Activated T-cell treated with anti-CD3 and anti-CD28 coated beads for 48 hours (primary cell): Measurements from ENCODE around the gene PDIA4.
A peak's percentile ranks its signal among the peaks of the same experiment; 100 is the strongest.
"Not testable (repeated sequence)": the region's sequence is repeated elsewhere in the genome, so short reads cannot be mapped to it uniquely, and the experiment has no call there.

Experiments used
- DNase-seq: peaks from one replicate; pipeline ENCODE4 v3.0.0-alpha.2; 2020; ENCODE audit warnings: low read depth

Gene PDIA4

DNA sequence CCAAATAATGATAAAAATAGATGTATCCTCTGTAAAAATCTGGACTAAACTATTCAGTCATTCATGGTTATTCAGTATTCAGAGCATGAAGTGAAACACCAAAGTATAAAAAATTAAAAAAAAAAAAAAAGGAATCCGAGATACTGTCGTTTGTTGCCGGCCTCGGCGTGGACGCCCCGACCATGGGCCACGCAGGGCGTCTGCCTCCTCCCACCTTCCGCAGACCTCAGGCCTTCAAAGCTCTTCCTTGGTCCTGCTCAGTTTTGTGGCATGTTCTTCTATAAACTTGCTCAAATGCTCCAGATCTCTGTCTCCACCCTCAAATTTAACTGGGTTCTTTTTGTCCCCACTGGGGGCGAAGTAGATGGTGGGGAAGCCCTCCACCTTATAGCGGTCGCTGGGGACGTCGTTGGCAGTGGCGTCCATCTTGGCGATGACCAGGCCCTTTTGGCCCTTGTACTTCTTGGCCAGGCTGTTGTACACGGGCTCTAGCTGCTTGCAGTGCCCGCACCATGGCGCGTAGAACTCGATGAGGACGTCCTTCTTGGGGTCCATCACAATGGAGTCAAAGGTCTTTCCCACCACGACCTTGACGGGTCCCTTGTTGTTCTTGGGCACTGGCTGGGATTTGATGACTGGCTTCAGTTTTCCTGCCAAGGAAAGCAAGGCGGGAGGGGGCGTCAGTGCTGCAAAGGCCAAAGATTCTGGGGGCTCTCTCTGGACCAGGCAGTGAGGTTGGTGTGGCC lies 24.6 kb downstream of the PDIA4 start:
- no peak for DNase-seq

DNA sequence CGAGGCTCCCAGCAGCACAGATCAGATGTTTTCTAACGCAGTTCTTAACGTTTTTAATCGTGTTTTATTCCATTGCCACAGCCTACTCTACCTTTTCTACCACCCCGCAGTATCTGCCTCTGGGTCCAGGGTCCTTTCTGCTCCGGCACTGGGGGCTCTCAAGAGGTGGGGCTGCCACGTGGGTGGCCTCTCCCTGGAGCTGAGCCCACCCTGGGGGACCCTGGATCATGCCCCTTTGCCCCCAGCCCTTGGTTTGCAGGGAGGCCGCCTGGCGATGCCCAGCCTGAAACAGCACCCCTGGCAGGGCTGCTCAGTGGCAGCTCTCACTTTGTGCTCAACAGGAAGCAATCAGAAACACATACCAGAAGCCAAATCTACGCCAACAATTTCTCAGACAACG lies 25.3 kb downstream of the PDIA4 start:
- no peak for DNase-seq

DNA sequence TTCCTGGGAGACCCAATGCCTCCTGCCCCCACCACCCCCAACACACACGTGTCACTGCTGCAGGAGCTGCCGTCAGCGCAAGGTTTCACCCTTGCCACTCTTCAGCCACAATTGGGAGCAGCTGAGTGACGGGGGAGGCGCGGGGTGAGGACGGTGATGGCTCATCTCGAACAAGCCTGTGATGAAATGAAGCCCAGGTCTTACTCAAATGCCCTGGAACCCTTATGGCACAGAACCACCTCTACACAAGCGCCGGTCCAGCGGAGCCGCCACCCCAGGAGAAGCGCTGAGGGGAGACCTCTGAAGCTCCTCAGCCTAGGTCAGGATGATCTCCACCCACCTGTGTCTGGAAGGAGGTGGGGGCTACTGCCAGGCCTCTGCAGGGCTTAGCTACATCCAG lies 25.7 kb downstream of the PDIA4 start:
- DNase-seq = no peak

DNA sequence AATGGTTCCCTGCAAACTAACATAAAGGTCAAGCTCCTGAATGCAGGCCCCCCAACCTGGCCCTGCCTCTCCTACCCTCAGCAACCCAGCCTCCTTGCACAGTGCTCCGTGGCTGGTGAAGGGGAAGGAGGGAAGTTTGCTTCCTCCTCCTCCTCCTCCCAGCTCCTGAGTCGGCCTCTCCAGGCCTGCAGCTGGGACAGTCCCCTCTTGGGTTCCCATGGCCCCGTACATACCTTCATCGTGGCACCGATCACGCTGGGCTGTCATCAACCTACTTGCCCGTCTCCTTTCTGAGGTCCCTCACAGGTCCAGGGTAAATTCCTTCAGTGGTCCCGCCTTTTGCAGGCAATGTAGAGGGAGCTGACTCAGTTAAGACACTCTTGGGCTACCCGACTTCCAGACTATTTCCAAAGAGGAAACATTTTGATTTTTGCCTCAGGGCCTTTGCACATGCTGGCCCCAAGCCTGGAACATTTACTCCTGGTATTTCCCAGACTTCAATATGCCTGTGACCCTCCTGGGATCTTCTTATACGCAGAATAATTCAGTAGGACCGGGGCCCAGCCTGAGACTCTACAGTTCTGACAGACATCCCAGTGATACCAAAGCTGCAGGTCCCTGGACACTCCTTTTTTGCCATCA lies 26.8 kb downstream of the PDIA4 start:
- no peak for DNase-seq

DNA sequence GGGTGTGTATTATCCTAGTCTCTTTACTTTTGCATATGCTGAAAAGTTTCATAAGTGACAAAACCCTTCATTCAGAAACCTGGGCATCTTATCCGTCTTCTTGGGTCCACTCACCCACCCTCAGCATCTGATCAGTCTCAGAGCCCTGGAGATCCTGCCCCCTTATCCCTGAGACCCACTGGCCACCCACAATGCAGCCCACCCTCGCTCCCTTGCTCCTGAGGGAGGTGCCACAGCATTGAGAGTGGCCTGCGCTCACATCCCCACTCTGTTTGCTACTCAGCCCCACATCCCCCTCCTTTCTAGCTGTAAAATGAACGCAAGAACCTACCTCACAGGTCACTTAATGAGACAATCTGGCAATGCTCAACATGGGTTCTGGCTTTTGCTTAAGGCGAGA lies 27.3 kb downstream of the PDIA4 start:
- no peak for DNase-seq

DNA sequence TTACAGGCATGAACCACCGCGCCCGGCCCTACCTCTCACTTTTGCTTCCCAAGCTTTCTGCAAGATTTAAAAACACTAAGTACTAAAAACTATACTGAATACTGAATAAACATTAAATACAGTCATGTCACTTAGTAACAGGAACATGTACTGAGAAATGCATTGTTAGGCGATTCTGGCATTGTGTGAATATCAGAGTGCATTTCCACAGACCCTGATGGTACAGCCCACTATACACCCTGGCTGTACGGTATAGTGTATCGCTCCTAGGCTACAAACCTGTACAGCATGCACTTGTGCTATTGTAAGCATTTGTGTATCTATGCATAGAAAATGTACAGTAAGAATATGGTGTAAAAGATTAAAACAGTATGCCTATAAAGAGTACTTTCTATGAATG lies 29.1 kb downstream of the PDIA4 start:
- DNase-seq = no peak

DNA sequence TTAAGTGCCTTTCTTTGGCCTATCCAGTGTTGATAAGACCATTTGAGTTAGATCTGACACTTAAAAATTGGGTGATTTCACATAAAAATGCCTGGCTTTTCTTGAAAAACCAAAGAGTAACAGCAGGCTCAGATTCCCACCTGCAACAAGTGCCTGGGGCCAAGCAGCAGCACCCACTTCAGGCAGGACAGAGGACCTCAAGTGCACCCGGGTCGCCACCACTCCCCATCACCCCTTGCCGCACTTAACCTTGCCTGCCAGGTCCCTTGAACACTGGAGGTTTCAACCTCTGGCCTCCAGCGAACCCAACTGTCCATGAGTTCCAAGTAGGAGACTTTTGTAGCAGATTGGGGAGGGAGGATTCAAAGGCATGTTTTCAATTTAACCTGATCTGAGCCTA lies 30.8 kb downstream of the PDIA4 start:
- no peak for DNase-seq

DNA sequence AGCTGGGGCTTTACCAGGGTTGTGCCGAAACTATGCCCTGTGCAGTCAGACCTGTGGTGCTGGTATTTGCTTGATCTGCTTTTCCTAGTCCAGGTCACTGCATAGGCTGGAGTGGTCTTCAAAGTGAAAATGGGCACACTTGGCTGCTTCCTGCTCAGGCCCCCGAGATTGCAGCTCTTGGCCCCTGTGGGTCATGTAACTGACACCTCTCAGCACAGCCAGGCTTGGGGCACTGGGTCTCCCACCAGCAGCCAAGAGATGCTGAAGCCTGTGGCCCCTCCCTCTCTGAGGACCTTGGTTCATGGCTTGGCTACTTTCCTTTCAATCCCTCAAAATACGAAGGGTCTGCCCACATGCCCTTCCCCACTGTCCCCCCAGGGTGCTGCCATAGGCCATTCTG lies 33.7 kb downstream of the PDIA4 start:
- no peak for DNase-seq

DNA sequence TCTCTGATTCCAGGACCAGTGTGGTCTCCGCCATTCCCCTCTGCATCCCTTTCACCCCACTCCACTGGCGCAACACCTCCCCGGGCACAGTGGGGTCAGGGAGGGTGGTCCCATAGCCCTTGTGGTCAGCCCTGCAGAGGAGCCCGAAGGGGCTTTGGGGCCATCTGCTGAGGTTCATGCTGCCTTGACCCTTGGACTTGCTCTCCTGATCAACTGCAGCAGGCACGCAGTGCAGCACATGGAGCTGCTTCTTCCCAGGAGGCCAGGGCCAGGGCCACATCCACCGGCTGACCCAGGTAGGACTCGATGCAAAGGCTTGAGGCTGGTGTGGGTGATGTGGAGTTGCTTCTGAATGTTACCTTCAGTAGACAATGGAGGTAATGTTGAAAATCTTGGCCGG lies 35.1 kb downstream of the PDIA4 start:
- no peak for DNase-seq

DNA sequence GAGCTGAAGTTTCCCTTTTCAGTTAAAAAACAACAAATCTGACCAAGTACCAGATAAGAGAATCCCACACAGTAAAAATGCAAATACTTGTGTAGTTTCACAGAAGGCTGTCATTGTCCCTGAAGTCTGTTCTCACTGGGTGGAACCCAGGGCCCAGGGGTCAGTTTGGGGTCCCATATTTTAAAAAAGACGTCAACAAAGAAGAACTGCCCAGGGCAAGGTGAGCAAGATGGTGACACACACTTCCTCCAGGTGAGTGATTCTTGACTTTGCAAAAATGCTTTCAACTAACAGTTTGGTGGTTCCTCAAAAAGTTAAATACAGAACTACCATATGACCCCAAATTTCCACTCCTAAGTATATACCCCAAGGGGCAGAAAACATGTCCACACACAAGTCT lies 36.8 kb downstream of the PDIA4 start:
- no peak for DNase-seq

DNA sequence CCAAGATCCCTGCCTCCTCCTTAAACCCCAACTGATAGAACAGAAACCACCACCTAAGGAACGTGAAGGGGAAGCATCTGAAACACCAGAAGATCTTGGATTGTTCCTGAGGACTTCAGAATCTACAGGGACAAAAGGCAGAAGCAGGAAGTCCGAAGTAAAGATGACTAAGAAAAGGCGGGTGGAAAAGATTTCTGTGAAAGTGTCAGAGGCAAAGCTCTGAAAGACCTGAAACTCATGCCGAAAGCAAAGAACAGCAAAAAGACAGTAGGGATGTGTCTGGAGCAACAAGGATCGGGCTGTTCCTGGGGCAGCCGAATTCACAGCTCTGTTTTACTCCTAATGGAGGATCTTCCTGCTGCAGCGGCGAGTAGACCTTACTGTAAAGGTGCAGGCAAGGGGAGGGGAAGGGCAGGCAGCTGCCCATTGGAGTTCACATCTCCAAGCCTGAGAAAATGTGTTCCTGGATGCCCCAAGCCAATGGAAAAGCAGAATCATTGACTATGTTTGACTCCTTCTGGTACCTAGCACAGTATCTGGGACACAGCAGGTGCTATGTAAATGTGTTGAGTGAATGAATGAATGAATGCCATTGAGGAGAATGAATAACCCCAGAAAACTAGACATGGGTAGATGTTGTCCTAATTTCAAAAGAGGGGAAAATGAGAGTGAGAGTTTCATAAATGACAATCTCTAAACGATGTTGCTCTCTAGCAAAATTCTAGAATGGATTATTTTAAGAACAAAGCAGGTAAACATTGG lies 40.4 kb downstream of the PDIA4 start:
- no peak for DNase-seq

DNA sequence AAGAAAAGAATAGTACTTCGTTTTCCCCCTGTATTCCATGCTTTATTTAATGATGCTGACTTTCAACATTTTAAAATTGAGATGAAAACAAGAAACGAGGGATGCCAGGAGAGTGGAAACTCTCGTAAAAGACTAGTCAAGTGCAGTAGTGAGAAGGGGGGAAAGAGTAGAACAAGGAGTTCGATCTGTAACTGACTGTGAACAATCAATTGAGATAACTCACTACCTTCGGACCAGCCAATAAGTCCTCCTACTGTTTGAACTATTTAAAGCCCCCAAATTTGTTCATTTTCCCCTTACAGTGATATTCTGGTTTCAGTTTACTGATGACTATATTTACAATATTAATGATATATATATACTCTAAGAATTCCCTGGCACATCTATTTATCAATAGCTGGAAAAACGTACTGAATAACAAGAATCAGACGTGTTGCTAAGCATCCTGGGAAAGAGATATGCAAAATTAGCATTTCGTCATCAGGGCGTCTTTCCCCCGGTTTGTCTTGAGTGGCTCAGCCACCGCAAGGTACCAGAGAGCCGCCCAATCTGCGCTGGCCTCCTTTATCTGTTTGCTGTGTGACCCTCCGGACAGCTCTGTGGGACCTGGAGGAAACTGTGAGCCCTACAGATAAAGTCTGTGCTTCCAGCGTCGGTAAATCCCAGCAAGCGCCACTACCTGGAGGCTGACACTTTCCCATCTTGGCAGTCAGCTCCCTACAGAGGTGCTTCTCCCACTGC lies 41.1 kb downstream of the PDIA4 start:
- peak; percentile 69 for DNase-seq

DNA sequence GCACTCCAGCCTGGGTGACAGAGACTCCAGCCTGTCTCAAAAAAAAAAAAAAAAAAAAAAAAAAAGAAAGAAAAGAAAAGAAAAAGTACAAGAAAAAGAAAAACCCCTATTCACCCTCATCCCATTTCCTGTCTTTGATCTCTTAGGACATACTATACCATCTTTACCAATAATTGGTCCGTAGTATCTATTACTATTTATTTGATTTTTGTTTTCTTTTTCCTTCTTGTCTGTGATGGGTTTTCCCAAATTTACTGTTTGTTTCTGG lies 41.6 kb downstream of the PDIA4 start:
- DNase-seq = no peak

DNA sequence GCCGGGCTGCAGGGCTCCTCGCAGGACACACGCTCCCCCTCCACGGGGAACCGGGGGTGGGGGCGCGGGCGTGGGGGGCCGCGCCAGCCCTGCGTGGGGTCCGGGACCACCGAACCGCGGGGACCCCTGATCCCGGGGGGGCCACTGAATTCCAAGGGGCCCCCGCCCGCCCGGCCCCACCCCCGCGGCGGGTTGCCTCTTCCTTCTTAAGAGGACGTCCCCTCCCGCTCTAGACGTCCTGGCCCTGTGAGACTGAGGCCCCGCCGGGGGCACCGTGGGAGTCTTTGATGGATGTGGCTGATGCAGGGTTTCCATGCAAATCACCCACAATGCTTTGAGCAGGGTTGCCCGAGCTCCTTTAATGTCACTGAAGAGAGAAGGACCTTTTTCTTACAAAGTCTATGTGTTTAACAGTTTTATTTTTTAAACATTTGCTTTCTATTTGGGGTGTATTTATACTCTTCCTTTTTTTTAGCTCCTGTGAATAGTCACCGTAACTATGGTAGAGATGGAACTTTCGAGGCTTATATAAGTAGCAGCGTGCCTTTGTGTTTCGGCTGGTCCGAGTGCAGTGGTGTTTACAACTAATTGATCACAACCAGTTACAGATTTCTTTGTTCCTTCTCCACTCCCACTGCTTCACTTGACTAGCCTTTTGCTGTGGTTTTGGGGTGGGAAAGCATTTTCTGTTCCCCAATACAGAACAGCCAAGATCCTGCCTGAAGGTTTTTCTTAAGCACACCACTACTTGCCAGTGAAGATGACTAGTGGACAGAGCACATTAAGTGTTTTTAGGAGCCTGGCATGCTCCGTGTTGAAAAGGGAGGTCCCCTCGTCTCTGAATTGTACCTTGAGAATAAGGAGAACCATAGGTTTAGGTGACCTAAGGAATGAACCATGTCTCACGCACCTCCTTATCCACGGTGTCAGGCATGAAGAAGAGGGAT lies 44.8 kb downstream of the PDIA4 start:
- peak; percentile 82 for DNase-seq

DNA sequence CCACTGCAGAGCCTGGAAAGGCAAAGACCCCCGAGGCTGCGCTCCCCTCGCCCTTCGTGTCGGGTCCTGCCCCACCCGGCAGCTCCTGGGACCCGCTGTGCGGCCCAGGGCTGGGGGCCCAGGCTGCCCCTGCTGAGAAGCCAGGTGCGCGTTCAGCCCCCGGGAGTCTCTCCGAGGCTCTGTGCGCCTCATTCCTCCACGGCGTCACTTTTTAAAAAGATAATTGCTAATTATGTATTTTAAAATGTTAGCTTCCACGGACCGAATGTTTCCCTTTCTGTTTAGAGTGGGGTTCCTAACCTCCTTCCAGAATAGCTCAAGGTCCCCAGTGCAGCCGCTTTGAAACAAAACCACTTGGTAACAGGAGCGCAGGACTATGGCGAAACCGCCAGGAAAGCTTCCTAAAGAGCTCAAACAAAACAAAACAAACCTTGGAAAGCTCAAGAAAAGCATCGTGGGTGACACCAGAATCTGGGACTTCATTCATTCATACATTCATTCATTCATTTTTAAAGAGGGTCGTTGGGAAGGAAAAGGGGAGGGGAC lies 45.6 kb downstream of the PDIA4 start:
- DNase-seq = no peak

DNA sequence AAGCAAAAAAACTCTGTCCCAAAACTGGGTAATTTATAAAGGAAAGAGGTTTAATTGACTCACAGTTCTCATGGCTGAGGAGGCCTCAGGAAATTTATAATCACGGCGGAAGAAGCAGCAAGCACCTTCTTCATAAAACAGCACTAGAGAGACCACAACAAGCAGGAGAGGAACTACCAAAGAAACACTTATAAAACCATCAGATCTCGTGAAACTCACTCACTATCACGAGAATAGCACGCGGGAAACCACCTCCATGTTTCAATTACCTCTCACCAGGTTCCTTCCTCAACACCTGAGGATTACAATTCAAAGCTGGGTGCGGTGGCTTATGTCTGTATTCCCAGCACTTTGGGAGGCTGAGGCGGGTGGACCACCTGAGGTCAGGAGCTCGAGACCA lies 48.5 kb downstream of the PDIA4 start:
- DNase-seq = no peak

DNA sequence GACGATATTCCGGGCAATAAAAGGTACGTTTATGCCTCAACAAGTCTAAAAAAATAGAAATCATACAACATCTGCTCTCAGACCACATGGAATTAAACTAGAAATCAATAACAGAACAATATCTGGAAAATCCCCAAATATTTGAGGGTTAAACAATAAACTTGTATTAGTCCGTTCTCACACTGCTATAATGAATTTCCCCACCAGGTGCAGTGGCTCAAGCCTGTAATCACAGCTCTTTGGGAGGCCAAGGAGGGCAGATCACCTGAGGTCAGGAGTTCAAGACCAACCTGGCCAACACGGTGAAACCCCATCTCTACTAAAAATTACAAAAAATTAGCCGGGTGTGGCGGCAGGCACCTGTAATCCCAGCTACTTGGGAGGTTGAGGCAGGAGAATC lies 49.2 kb downstream of the PDIA4 start:
- DNase-seq = not testable (repeated sequence)

DNA sequence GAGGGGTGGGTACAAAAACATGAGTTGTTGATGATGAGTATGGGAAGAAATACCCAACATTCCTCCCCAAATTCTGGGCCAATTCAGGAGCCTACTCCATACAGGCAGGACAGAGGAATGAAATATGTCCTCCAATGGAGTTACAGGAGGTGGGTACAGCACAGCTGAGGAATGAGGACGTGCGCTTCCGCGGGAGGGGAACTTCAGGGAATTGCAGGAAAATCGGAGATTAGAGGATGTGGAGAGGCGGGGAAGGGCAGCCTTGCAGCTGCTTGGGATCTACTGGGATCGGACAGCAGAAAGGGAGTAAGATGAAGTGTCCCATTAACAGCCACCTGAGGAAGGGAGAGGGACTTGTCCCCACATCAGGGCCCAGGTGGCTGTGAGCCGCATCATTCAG lies 50.2 kb downstream of the PDIA4 start:
- DNase-seq = no peak

DNA sequence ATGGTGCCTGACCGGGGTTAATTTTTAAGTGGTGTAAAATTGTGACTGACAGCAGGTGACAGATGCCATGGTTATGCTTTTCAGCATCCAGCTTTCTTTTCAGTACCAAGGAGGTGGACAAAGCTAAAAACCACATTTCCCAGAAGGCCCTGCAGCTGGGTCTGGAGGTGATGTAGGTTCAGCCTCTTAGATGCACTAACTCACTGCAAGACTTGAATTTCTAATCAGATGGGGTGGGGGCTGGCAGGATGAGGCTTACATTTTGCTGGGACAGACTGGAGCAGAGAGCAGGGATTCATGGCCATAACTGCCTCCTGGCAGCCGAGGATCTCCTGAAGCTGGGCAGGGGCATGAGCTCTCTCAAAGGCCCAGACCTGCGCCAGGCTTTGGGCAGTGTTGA lies 52.4 kb downstream of the PDIA4 start:
- DNase-seq = no peak

DNA sequence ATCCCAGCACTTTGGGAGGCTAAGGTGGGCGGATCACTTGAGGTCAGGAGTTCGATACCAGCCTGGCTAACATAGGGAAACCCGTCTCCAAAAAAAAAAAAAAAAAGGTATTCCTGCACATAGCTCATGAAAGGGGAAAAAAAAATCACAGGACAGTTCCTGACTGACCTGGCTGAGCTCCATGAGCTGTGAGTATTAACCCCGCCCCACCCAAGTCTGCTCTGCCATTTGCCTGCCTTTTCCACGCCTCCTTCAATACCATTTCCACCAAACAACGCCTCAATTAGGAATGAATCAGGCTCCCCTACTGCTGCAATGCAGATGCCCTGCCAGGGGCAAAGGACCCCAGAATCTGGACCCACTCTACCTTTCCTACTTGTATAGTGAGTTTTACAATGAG lies 55.0 kb downstream of the PDIA4 start:
- DNase-seq = no peak

DNA sequence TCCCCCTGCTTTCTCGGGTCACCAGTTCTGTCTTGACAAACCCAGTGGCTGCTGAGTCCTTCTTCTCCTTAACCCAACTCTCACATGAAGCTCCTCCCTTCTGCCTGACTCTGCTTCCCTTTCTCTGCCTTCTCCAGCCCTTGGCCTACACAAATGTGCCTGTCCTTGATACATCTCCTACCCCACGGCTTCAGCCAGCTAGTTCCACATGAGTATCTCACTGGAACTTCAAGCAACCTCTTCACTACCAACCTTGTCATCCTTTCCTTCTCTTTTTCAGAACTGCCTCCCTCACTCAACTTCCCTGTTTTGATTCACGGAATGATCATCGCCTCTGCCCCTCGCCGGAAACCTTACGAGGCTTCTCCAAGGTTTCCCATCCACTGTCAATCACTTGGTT lies 55.9 kb downstream of the PDIA4 start:
- no peak for DNase-seq
